Measurements from ENCODE around the gene TJP2.
A peak's percentile ranks its signal among the peaks of the same experiment; 100 is the strongest.

The TJP2 gene

DNA sequence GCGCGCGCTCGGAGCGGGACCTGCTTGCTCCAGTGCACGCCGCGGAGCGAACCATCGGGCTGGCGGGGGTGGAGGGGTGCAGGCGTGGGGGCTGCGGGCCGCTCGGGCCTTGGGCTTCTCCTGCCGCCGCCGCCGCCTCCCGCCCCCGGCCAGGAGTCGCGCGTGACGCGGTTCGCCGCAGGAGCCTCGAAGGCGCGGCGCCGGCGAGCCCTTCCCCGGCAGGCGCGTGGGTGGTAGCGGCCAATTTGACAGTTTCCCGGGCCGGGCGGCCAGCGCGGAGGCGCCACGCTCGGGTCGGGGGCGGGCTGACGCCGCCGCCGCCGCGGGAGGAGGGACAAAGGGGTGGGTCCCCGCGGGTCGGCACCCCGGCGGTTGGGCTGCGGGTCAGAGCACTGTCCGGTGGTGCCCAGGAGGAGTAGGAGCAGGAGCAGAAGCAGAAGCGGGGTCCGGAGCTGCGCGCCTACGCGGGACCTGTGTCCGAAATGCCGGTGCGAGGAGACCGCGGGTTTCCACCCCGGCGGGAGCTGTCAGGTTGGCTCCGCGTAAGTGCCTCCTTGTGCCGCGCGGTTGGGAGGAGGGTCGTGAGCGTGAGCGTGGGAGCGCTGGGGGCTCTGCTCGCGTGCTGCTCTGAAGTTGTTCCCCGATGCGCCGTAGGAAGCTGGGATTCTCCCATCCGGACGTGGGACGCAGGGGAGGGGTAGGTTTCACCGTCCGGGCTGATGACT lies at the start of gene TJP2:
Gene TJP2, plus strand, starts transcription at position 387 of the 725 bp plus-strand sequence. Its CDS starts 96 bp downstream, at position 483.
- peak; percentile 73 for DNase-seq

DNA sequence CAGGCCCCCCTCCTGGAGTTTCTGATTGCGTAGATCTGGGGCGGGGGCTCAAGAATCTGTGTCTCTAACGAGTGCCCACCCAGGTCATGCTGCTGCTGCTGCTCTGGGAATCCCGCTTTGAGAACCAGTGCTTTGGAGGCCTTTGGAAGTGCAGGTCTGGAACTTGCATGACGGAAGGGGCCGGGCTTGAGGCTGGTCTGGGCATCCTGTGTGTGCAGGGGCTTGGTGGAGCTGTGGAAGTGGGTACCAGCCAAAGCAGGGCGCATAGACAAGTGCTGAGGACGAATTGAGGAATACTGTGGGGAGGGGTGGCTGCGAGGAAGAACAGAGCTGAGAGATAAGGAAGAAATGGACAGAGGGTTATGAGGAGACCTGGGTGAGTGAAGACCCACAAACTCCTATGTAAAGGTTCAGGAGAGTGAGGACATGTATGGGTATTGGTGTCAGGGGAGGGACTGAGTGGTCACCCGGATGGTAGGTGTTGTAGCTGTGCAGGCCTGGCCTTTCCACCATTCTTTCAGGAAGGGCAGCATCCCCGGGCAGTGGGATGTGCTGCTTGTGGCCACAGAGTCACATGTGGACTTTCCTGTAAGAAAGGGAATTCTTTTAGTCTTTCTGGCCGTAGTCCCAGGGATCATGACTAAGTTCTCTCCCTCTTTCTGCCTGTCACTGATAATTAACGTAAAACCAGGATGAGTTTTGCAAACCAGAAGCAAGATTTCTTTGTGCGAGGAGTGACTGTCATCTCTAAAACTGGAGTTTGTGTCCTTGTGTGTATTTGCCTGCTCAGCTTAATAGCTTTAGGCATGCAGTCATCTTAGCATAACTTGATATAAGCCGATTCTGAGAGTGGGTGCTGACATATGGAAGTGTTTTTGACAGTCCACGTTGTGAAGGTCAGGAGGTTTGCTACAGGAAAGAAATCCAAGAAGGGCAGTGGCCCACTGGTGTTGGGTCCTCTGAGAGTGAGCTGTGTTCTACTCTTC lies 43.3 kb upstream of the TJP2 start:
- peak; percentile 92 for DNase-seq

DNA sequence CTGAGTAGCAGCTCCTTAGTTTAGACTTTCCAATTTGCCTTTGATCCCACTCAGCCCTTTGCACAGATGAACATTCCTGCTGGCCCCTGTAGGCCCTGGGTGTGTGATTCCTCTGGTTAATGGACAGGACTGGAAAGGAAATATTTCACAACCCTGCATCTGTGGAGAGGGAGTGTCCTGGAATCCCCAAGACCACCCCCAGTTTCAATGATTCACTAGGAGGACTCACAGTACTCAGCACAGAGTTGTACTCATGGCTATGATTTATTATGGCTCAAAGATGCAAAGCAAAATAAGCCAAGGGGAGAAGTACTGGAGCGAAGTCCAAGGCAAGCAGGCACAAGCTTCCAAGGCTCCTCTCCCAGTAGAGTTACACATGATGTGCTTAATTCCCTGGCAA lies 42.4 kb upstream of the TJP2 start:
- DNase-seq: peak; percentile 97

DNA sequence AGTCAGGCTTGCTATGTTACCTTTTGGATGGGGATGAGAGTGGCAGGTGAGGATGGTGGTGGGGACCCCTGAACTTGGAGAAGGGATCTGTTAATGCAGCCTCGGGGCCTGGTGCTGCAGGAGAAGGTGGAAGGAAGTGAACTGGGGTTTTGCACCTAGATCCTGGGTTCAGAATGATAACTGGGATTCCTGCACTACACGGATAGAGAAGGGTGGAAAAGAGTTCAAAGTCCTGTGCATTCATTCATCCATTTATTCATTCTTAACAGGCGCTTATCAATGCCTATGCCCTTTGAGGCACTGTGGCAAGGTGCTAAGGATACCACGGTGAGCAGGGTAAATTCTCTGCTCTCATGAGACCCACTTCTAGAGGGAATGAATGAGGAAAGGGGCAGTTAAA lies 41.7 kb upstream of the TJP2 start:
- DNase-seq: no peak

DNA sequence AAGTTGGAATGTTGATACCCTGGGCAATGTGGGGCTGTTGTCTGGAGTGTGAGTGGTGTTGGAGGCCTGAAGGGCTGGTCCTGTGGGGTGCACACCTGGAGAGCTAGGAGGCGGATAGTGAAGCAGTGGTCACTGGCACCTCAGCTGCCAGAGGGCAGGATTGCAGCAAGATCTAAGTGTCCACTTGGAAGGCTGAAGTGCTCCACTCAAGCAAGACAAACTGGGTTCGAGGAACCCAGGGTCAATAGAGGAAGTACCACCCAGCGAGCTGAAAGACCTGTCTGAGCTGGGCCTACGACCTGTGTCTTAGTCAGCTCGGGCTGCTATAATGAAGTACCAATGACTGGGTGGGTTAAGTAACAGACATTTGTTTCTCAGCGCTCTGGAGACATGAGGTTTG lies 39.7 kb upstream of the TJP2 start:
- no peak for DNase-seq

DNA sequence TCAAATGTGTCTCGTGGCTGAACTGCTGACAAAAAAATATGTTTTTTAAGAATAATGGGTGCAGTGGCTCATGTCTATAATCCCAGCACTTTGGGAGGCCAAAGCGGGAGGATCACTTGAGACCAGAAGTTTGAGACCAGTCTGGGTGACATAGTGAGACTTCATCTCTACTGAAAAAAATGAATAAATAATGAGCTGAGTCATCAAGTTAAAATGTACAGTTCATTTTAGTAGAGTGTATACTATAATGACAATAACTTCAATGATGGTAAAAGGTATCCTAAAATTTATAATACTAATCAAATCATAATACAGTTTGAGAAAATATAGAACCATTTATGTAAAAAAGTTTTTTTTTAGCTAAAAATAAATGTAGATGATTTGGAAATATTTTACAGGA lies 37.9 kb upstream of the TJP2 start:
- no peak for DNase-seq

DNA sequence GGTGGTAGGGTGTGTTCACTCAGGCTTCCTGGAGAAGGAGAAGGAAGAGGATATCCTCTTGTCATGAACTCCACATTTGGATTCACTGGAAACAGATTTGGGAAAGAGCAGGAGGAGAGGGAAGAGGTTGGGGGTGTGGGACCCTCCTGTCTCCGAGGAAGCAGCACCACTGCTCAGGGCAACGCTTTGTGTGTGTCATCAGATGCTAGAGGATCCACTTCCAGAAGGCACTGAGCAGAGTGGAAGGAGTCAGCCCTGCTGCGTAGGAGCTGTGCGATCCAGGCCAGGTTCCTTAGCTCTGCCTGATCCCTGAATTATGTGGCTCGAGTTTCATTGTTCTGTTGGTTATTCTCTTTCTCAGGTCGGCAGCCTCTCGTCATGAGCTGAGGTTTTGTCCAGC lies 37.3 kb upstream of the TJP2 start:
- DNase-seq: no peak

DNA sequence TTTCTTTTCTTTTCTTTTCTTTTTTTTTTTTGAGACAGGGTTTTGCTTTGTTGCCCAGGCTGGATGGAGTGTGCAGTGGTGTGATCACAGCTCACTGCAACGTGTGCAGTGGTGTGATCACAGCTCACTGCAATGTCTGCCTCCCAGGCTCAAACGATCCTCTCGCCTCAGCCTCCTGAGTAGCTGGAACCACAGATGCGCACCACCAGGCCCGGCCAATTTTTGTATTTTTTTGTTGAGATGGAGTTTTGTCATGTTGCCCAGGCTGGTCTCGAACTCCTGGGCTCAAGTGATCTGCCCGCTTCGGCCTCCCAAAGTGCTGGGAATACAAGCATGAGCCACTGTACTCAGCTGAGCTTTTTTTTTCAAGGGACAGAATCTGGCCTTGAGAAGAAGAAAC lies 36.8 kb upstream of the TJP2 start:
- no peak for DNase-seq

DNA sequence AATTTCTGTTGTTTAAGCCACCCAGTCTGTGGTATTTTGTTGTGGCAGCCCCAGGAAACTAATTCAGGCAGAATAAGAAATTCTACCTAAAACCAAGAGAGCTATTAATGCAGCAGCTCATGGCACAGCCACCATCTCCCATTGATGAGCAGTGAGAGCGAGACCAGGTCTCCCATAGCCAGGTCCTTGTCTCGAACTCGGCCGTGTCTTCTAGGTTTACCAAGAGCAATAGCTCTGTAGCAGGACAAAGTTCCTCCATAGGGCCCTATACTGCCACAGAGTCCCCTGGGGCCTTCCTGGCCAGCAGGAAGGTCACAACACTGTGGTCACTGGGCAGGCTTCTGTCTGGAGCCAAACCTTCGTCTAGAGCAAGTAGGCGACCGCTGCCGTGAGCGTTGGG lies 34.5 kb upstream of the TJP2 start:
- DNase-seq: no peak

DNA sequence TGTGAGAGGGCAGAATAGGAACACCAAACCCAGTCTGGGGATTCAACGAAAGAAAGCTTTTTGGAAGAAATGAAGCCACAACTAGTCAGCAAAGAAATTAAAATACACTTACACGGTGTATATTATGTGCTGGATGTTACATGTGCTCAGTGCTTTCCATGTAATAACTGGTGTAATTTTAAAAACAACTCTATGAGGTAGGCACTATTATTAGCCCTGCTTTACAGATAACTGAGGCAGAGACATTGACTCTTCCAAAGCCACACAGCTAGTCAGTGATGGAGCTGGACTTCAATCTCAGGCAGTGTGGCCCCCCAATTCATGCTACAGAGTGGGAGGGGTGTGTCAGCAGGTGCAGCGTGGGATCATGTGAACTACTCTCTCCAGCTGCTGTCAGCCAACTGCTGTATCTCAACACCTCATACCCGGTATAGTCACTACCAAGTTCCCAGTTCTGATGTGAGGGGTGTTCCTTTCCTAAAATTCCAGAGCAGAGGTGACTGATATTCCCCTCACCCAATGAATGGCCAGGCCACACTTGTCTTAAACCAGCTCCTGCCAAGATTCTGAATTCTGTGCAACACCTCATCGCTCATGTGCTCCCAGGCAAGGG lies 33.8 kb upstream of the TJP2 start:
- DNase-seq: no peak

DNA sequence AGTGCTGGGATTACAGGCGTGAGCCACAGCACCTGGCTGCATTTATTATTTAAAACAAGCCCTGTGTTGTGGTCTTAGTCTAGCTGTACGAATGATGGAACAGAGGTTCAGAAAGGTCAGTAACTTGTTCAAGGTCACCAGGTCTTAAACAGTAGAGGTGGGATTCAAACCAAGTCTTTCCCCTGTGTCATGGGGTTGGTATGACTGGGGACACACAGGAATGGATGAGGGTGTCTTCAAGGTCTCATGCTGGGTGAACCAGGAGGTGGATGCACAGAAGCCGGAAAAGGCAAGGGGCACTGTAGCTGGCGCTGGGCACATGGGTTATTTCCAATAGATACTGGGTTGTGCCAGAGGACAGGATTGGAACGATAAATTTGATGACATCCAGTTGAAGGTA lies 32.2 kb upstream of the TJP2 start:
- no peak for DNase-seq

DNA sequence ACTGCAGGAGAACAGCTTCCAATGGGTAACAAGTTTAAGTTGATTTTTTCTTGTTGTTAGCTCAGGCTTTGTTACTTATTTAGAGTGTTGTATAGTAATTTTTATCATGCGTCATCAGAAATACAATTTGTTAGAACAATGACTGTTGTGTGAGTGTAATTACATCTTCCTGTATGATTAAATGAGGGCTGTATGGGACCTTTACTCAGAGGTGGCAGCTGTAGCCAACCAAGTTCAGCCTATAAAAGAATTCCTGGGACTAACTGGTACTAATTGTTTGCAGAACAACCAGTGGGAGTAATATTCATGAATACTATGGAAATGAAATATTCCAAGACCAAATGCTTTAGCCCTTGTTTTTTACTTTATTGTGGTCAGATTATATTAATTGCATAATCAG lies 30.8 kb upstream of the TJP2 start:
- DNase-seq: no peak

DNA sequence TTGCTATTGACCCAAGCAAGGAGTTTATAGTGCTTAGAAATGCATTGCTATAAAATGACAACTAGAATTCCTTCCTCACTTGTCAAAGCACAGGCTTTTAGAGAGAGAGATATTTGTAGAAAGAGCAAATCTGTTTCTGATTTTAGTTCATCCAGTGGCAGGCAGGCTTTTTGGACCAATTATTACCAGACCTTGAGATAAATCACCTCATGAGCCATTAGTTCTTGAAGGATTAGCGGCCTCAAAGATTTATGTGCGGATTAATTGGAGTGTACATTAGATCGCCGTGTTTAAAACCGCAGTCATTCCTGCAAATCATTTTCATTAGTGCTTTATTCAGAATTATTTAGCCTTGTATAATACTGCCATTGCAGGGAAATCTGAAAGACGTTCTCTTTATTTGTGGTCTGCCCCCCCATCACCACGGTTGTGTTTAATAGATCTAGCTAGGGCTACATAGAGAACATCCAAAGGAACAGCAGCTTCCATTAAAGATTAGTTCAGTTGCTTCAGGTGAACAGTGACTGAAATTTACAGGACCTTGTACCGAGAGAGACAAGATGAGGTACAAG lies 28.8 kb upstream of the TJP2 start:
- peak; percentile 86 for DNase-seq

DNA sequence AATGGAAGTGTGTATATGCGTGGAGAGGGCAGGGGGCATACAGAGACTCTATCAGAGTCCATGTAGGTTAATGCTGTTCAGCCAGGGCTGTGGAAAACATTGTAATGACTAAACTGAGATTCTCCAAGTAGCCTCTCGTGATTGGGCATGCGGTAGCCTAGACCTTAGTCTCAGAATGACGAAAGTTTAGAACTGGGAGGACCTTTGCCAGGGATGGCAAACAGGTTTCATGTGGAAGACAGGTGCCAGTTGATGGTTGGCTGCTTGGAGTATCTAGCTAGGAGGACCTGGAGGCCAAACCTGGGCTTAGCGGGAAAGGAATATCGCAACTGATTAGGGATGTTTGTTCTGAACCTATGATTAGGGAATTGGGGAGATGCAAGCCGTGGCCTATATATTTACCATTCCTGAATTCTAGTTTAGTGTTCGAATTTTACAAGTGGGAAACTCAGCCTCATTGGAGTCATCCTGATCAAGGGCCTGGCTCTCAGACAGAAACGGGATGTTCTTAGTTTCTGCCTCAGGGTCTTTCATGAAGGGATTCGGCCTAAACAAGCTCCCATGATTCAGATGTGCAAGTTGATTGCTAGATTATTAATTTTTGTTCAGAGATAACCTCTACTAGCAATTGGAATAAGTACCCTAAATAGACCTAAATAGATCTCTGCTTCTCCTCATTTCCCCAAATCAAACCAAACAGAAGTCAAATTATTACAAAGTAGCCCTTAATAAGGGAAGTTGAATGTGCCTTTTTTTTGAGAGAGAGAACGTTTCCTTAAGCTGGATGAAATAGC lies 26.8 kb upstream of the TJP2 start:
- DNase-seq: no peak

DNA sequence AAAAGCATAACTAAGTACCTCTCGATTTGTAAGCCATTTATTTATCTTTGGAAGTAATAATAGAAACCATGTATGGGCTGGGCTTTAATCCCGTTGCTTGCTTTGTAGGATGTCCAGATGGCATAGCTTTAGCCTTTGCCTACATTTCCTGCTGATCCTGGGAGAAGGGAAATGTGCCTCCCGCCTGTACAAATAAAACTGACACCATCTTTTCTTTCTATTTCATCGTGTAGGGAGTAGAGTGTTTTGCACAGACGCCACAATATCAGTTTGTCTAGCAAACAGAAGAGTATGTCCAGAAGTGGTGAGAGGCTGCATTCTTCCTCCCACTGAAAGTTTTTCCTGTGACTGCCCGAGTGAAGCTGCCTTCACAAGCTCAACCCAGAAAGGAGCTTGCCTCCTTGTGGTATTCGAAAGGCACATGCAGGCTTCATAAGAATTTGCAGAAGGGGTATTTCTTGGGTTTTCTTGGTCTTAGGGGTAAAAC lies 24.7 kb upstream of the TJP2 start:
- peak; percentile 51 for DNase-seq

DNA sequence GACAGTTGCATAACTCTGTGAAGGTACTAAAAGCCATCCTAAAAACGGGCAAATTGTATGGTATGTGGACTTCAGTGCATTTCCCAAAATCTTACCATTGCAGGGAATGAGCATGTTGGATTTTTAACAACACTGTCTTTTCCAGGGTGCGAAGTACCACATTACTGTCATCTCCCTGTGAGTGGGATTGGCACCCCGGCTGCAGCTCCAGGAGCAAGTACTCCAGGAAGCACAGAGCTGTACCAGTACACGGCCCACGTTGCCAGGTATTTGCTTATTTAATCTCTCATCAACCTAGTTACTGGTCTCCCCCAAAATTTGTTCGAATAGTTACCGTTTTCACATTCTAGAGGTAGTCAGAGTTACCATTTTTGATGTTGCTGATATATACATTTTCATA lies 22.6 kb upstream of the TJP2 start:
- DNase-seq: no peak

DNA sequence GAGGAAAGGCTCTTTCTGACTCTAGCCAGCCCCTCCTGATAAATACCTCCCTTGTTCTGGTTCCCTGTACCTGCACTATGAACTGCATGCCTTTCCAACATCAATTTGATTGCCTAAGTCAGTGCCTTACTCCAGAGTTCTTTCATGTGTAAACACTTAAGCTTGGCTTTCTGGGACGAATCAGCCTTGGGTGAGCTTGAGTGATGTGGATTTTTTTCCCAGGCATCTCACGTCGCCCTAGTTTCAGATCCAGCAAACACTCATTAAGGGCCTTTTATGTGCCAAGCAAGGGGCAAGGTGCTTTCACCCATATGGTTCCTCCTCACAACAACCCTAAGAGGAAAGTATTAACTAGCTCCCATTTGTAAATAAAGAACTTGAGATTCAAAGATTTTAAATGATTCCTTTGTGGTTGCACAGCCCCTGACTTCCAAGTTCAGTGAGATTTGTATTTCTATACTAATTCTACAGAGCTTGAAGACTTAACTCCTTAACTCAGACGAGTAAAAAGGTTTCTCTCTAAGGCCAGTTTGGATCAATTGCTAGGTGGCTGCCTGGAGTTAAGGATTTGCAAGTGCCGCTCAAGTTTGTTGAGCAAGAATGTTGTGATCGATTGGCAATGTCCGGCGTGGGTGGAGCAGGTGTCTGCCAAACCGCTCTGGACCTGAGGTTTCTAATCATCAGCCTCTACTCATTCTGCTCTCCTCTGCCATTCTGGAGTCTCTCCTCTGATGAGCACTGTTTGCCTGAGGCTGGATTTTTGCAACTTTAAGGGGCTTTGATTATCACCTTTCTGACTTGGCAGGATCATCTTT lies 20.2 kb upstream of the TJP2 start:
- no peak for DNase-seq

DNA sequence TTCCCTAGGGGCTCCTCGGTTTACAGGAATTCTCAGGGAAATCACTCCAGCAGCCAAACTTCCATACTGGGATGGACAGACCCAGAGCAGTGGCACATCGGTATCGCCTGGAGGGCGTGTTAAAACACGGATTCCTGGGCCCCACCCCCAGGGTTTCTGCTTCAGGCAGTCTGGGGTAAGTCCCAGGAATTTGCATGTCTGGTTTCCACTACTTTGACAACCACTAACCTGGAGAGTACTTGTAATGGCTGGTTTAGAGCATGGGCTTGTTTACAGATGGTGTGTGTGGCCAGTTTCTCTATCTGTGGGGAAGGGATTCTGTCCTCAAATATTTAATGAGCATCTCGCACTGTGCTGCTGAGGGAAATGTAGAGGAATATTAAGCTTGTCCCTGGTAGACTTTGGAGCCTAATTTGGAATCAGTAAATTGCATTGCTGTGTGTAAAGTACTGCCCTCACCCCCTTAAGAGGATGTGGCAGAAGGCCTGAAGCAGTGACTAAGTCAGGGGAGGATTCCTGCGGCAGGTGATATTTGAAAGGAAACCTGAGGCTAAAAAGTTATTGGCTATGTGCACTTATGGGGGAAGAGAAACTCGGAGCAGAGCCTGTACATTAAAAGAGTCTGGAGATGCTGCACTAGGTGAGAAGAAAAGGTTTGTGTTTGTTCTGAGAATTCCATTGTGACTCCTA lies 18.6 kb upstream of the TJP2 start:
- no peak for DNase-seq

DNA sequence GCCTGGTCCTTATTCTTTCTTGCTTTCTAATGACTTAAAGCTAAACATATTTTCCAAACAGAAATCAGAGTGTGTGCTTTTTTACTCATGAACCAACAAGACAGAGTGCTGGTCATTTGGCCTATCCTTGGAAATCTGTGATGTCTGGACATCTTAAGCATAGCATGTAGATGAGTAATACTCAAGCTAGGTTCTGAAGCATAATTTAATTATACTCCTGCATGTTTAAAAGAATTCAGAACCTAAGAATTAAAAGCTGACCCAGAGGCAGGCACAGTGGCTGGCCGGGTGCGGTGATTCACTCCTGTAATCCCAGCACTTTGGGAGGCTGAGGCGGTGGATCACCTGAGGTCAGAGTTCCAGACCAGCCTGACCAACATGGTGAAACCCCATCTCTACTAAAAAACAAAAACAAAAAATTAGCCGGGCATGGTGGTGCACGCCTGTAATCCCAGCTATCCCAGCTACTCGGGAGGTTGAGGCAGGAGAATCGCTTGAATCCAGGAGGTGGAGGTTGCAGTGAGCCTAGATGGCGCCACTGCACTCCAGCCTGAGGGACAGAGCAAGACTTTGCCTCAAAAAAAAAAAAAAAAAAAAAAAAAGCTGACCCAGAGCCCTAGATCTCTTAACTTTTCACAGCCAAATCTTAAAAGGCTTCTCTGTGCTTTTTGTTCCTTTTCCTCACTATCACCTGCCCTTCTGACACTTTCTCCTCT lies 16.2 kb upstream of the TJP2 start:
- DNase-seq: peak; percentile 25

DNA sequence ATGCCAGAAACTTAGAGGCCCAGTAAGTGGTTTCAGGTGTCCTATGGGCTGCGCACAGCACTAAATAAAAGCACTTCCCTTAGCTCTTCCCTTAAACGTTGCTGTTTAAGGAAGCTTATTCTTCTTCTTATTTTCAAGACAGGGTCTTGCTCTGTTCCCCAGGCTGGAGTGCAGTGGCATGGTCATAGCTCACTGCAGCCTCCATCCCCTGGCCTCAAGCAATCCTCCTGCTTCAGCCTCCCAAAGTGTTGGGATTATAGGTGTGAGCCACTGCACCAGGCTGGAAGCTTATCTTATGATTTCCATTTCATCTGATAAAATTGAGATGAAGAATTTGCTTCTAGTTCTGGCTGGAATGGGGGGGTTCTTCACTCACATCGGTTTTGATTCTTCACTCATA lies 15.6 kb upstream of the TJP2 start:
- DNase-seq: no peak

All from fibroblast of skin of right biceps (primary cell).